IPS-15b (cell line): ENCODE measurements around the gene CDKAL1.

ENCODE experiments used
- H3K27me3 ChIP-seq: one replicate; pipeline ENCODE4 v1.6.1; 2013; ENCODE audit warnings: low read length; ENCODE audit not compliant: control insufficient read depth, insufficient read depth
- H3K36me3 ChIP-seq: one replicate; pipeline ENCODE4 v1.6.1; 2013; ENCODE audit warnings: low read length; ENCODE audit not compliant: control insufficient read depth, insufficient read depth
- H3K4me1 ChIP-seq: one replicate; pipeline ENCODE4 v1.6.1; 2013; ENCODE audit warnings: mild to moderate bottlenecking, low read length; ENCODE audit not compliant: control insufficient read depth, insufficient read depth
- H3K4me3 ChIP-seq: one replicate; pipeline ENCODE4 v1.5.1; 2013; ENCODE audit warnings: low read depth, low read length
- H3K9ac ChIP-seq: one replicate; pipeline ENCODE4 v1.6.1; 2013; ENCODE audit warnings: low read depth, mild to moderate bottlenecking, low read length
- H3K9me3 ChIP-seq: one replicate; pipeline ENCODE4 v1.6.1; 2013; ENCODE audit warnings: mild to moderate bottlenecking, low read length; ENCODE audit not compliant: control insufficient read depth, insufficient read depth

CDKAL1 gene

GRCh38 chr6:20559924-20560551 is 25.8 kb downstream of the CDKAL1 start:
- H3K9ac ChIP-seq, result no peak overlapping the region
- H3K4me3 ChIP-seq, result no peak overlapping the region
- no peaks in the 10 kb centered on the region for H3K4me1 ChIP-seq
- H3K9me3 ChIP-seq, result no peaks in the 10 kb centered on the region
- no peaks in the 10 kb centered on the region for H3K27me3 ChIP-seq
- no peaks in the 10 kb centered on the region for H3K36me3 ChIP-seq

GRCh38 chr6:20563377-20563776 is 29.1 kb downstream of the CDKAL1 start:
- H3K9ac ChIP-seq, result no peak overlapping the region
- H3K9me3 ChIP-seq, result no peaks in the 10 kb centered on the region
- H3K4me1 ChIP-seq, result peaks cover 11% of the 10 kb centered on the region

GRCh38 chr6:20564269-20564668 is 30.0 kb downstream of the CDKAL1 start:
- Histone ChIP-seq H3K9ac (no peak overlapping the region), H3K9me3 (no peaks in the 10 kb centered on the region), H3K4me3 (no peak overlapping the region), H3K4me1 (peaks cover 11% of the 10 kb centered on the region), H3K36me3 (no peaks in the 10 kb centered on the region), H3K27me3 (no peaks in the 10 kb centered on the region)

More at GRCh38 chr6:20563377-20563776, 29.1 kb downstream of the CDKAL1 start:
- Histone ChIP-seq H3K4me3 (no peak overlapping the region), H3K27me3 (no peaks in the 10 kb centered on the region), H3K36me3 (no peaks in the 10 kb centered on the region)

- Histone ChIP-seq H3K36me3 (no peaks in the 10 kb centered on the region), H3K4me1 (peaks cover 11% of the 10 kb centered on the region), H3K9me3 (no peaks in the 10 kb centered on the region), H3K4me3 (no peak overlapping the region), H3K27me3 (no peaks in the 10 kb centered on the region), H3K9ac (no peak overlapping the region)
Measured at GRCh38 chr6:20564777-20565176, 30.5 kb downstream of the CDKAL1 start.

- H3K27me3 ChIP-seq, result no peaks in the 10 kb centered on the region
- H3K4me1 ChIP-seq, result peaks cover 11% of the 10 kb centered on the region
- no peaks in the 10 kb centered on the region for H3K9me3 ChIP-seq
- H3K36me3 ChIP-seq, result no peaks in the 10 kb centered on the region
- no peak overlapping the region for H3K4me3 ChIP-seq
- H3K9ac ChIP-seq, result no peak overlapping the region
Measured at GRCh38 chr6:20565342-20565741, 31.1 kb downstream of the CDKAL1 start.

- peaks cover 11% of the 10 kb centered on the region for H3K4me1 ChIP-seq
- no peaks in the 10 kb centered on the region for H3K27me3 ChIP-seq
- H3K4me3 ChIP-seq, result no peak overlapping the region
- H3K9me3 ChIP-seq, result no peaks in the 10 kb centered on the region
- H3K9ac ChIP-seq, result no peak overlapping the region
- H3K36me3 ChIP-seq, result no peaks in the 10 kb centered on the region
Measured at GRCh38 chr6:20566109-20566508, 31.9 kb downstream of the CDKAL1 start.

GRCh38 chr6:20569000-20569610 is 34.8 kb downstream of the CDKAL1 start:
- no peaks in the 10 kb centered on the region for H3K27me3 ChIP-seq
- H3K9ac ChIP-seq, result no peak overlapping the region
- peaks cover 14% of the 10 kb centered on the region for H3K4me1 ChIP-seq
- no peaks in the 10 kb centered on the region for H3K9me3 ChIP-seq
- H3K4me3 ChIP-seq, result no peak overlapping the region
- no peaks in the 10 kb centered on the region for H3K36me3 ChIP-seq

GRCh38 chr6:20571261-20571660 is 37.0 kb downstream of the CDKAL1 start:
- Histone ChIP-seq H3K9me3 (no peaks in the 10 kb centered on the region), H3K4me3 (no peak overlapping the region), H3K27me3 (no peaks in the 10 kb centered on the region), H3K36me3 (no peaks in the 10 kb centered on the region), H3K4me1 (peaks cover 4% of the 10 kb centered on the region), H3K9ac (no peak overlapping the region)

GRCh38 chr6:20572288-20572687 is 38.0 kb downstream of the CDKAL1 start:
- H3K27me3 ChIP-seq, result no peaks in the 10 kb centered on the region
- H3K4me1 ChIP-seq, result peaks cover 4% of the 10 kb centered on the region
- H3K36me3 ChIP-seq, result no peaks in the 10 kb centered on the region
- no peak overlapping the region for H3K4me3 ChIP-seq
- H3K9me3 ChIP-seq, result no peaks in the 10 kb centered on the region
- H3K9ac ChIP-seq, result no peak overlapping the region

GRCh38 chr6:20572940-20573339 is 38.7 kb downstream of the CDKAL1 start:
- Histone ChIP-seq H3K9ac (no peak overlapping the region), H3K4me3 (no peak overlapping the region), H3K4me1 (peaks cover 4% of the 10 kb centered on the region), H3K27me3 (no peaks in the 10 kb centered on the region), H3K9me3 (no peaks in the 10 kb centered on the region), H3K36me3 (no peaks in the 10 kb centered on the region)

GRCh38 chr6:20574355-20574754 is 40.1 kb downstream of the CDKAL1 start:
- Histone ChIP-seq H3K36me3 (no peaks in the 10 kb centered on the region), H3K9ac (no peak overlapping the region), H3K4me1 (peaks cover 4% of the 10 kb centered on the region), H3K27me3 (no peaks in the 10 kb centered on the region), H3K9me3 (no peaks in the 10 kb centered on the region), H3K4me3 (no peak overlapping the region)

- Histone ChIP-seq H3K27me3 (no peaks in the 10 kb centered on the region), H3K4me1 (peaks cover 4% of the 10 kb centered on the region), H3K9ac (no peak overlapping the region), H3K9me3 (no peaks in the 10 kb centered on the region), H3K36me3 (no peaks in the 10 kb centered on the region), H3K4me3 (no peak overlapping the region)
Measured at GRCh38 chr6:20575125-20575524, 40.9 kb downstream of the CDKAL1 start.
